Epithelial cell of proximal tubule (primary cell): ENCODE measurements around the gene HOXD4. TPM values are rescaled to one million over a fixed set of nuclear protein-coding genes. Genes with fewer than 3 reads are reported as not detected.
A peak's percentile ranks its signal among the peaks of the same experiment; 100 is the strongest.

Experiments
- DNase-seq: peaks from one replicate; pipeline ENCODE4 v3.0.0-alpha.2; 2011; ENCODE audit warnings: low read depth
- H3K4me3 ChIP-seq: 2 replicates; pipeline ENCODE4 v1.5.1; 2011; ENCODE audit warnings: low read depth, mild to moderate bottlenecking, low read length
- CTCF ChIP-seq: conservative IDR thresholded peaks from 2 replicates; pipeline ENCODE4 v1.5.1; 2012; ENCODE audit warnings: low read depth, mild to moderate bottlenecking, low read length
- total RNA-seq: library from RNA; depleted of rRNA; stranded (reverse); fragments of >200 nt; gene quantifications from 2 replicates; pipeline ENCODE4 v1.2.3, GENCODE V29; 2015

Gene HOXD4
- total RNA-seq, 1 donor from 2014 or later = 28.0 TPM

GRCh38 chr2:176172007-176172894, 20.9 kb downstream of the HOXD4 start:
- no peak for DNase-seq
- TF ChIP-seq CTCF = no peak
- H3K4me3 ChIP-seq = peak overlapping the region; percentile 39

GRCh38 chr2:176172895-176173566, 21.7 kb downstream of the HOXD4 start:
- peak overlapping the region; percentile 39 for H3K4me3 ChIP-seq
- no peak for TF ChIP-seq CTCF
- DNase-seq = no peak

- H3K4me3 ChIP-seq = peak overlapping the region; percentile 39
- TF ChIP-seq CTCF = no peak
These were observed 22.4 kb downstream of the HOXD4 start for GRCh38 chr2:176173567-176174381.

GRCh38 chr2:176174382-176174823, 23.1 kb downstream of the HOXD4 start:
- peak overlapping the region; percentile 36 for H3K4me3 ChIP-seq

More at GRCh38 chr2:176173567-176174381, 22.4 kb downstream of the HOXD4 start:
- DNase-seq = no peak

GRCh38 chr2:176174824-176175708, 23.7 kb downstream of the HOXD4 start:
- peak overlapping the region; percentile 36 for H3K4me3 ChIP-seq
- no peak for DNase-seq
- TF ChIP-seq CTCF = no peak

More at GRCh38 chr2:176174382-176174823, 23.1 kb downstream of the HOXD4 start:
- no peak for DNase-seq
- peak; percentile 31 for TF ChIP-seq CTCF
